Activated CD4-positive, CD25-positive, alpha-beta regulatory T cell treated with anti-CD3 and anti-CD28 coated beads, Interleukin-2, amount 50 U/mL, for 24 hours (primary cell): Measurements from ENCODE around the gene PTGES.
"Not testable (repeated sequence)": the region's sequence is repeated elsewhere in the genome, so short reads cannot be mapped to it uniquely, and the experiment has no call there.

Experiments used
- ATAC-seq, 2 donors: fragments of 150-1000 bp; cut with Tn5 transposase; one replicate each; pipeline ENCODE4 v1.10.0; 2021; ENCODE audit warnings: mild to moderate bottlenecking in 1 of 2, moderate library complexity in 1 of 2

PTGES gene

DNA sequence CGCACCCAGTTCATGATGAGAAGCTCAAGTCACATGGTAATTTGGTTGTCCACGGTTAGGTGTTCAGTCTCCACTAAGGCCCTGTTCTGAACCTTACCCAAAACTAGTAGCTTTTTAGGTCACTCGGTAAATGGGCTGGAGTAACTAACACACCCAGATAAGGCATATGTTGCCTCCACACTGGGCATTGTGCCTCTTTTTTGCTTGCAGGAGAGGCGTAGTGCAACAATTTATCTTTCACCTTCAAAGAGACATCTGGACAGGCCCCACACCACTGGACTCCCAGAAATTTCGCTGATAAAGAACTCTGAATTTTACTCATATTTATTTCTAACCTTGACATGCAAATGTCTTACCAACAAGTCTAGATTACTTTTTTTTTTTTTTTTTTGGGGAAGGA, 16.8 kb upstream of the PTGES start:
- ATAC-seq: no peak

DNA sequence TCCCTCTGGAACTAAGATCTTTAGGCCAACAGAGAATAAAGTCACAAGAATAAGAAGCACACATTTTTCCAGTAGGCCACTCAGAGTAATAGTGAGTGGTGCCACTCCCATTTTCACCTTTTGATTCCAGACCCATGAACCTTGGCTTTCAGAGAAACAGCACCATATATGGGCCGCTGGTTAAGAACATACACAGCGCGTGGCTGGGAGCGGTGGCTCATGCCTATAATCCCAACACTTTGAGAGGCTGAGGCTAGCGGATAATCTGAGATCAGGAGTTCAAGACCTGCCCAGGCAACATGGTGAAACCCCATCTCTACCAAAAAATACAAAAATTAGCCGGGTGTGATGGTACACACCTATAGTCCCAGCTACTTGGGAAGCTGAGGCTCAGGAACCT, 15.6 kb upstream of the PTGES start:
- no peak for ATAC-seq

DNA sequence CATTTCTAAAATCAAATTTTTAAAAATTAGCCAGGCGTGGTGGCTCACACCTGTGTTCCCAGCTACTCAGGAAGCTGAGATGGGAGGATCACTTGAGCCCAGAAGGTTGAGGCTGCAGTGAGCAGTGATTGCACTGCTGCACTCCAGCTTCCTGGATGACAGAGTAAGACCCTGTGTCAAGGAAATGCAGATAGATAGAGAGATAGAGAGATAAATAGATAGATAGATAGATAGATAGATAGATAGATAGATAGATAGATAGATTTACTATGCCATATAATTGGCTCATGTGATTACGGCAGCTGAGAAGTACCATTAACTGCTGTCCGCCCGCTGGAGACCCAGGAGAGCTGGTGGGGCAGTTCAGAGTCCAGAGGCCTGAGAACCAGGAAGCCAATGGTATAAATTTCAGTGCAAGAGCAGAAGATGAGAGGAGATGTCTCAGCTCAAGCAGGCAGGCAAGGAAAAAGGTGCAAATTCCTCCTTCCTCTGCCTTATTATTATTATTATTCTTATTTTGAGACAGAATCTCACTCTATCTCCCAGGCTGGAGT, 13.0 kb upstream of the PTGES start:
- ATAC-seq: no peak

DNA sequence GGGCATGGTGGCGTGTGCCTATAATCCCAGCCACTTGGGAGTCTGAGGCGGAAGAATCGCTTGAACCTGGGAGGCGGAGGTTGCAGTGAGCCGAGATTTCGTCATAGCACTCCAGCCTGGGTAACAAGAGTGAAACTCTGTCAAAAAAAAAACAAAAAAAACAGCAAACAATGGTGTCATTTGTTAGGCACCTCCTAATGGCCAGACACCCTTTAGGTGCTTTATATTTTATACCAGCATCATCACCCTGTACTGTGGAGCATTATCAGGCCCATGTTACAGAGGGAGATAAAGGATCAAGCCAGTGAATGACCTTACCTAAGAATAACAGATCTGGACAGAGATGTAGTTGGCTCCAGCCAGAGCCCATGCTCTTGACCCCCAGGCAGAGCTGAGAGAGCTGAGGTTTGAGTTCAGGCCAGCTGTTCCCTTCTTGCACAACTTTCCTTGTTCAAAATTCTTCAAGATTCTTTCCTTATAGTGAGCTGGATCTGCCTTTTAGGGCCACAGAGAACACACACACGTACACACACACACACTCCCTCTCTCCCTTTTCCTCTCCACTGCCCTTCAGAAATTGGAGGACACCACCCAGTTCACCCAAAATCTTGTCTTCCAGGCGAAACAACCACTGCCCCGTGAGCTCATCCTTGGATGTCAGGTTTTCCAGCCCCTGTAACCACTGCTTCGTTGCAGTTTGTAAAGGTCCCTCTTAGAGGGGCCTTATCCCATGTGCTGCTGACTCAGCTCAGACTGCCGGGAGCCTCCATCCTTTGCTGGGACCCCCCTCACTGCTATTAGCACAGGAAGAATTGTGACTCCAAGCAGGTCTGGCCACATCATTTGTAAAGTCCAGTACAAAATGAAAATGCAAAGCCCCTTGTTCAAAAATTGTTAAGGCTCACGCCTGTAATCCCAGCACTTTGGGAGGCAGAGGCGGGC, 10.4 kb upstream of the PTGES start:
- no peak for ATAC-seq

DNA sequence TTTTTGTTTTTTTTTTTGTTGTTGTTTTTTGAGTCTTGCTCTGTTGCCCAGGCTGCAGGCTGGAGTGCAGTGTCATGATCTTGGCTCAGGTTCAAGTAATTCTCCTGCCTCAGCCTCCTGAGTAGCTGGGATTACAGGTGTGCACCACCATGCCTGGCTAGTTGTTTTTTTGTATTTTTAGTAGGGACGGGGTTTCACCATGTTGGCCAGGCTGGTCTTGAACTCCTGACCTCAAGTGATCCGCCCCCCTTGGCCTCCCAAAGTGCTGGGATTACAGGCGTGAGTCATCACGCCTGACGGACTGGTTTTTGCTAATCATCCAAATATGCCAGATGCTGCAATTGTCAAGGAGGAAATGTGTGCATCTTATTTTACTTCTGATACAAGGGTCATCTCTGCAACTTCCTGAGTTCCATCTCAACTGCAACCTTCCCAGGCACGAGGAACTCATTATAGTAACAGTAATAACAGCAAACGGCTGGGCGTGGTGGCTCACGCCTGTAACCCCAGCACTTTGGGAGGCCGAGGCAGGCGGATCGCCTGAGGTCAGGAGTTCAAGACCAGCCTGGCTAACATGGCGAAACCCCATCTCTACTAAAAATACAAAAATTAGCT, 9.6 kb upstream of the PTGES start:
- ATAC-seq: not testable (repeated sequence)

DNA sequence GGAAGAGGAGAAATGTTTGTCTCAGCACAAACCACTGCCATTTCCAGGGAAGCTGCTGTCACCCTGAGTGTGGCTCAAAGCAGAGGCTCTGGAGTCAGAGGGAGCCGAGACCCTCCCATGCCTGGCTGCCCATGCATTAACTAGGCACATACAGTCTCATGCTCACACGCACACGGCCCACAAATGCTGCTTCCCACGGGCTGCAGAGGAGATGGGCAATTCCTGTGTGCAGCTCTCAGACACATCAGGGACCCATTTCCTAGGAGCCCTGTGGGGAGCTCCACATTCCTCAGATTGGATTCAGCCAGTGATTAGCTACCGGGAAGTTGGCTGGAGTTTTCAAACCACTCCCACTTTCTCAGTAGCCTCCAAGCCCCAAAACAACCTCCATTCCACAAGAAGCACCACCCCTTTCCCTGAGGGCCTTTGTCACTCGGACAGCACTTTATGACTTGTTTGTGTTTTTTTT, 9.1 kb upstream of the PTGES start:
- no peak for ATAC-seq

DNA sequence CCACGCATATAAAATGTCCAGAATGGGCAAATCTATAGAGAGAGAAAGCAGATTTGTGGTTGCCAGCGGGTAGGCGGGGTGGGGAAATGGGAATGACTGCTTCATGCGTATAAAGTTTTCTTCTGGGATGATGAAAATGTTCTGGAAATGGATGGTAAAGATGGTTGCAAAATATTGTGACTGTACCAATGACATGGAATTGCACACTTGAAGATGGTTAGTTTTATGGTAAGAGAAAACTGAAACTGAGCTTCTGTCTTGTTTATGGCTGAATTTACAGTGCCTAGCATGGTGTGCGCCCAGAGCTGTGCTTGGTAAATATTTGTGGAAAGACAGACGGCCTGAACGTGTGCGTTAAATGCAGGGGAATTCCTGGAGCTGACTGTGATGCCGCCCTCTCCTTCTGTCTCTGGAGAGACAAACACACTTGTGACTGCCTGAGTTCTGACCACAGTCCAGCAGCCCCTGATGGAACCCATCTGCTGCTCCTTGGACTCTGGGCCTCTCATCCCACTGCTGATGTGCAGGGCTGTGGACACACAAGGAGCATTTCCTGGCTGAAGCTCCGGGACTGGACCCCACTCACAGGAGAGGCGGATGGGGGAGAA, 8.6 kb upstream of the PTGES start:
- ATAC-seq: no peak

DNA sequence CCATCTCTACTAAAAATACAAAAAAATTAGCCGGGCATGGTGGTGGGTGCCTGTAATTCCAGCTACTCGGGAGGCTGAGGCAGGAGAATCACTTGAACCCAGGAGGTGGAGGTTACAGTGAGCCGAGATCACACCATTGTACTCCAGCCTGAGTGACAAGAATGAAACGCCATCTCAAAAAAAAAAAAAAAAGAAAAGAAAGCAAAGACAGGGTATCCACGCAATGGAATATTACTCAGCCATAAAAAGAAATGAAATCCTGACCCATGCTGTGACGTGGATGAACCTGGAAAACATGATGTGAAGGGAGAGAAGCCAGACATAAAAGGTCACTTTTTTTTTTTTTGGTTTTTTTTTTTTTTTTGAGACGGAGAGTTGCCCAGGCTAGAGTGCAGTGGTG, 7.9 kb upstream of the PTGES start:
- not testable (repeated sequence) for ATAC-seq

DNA sequence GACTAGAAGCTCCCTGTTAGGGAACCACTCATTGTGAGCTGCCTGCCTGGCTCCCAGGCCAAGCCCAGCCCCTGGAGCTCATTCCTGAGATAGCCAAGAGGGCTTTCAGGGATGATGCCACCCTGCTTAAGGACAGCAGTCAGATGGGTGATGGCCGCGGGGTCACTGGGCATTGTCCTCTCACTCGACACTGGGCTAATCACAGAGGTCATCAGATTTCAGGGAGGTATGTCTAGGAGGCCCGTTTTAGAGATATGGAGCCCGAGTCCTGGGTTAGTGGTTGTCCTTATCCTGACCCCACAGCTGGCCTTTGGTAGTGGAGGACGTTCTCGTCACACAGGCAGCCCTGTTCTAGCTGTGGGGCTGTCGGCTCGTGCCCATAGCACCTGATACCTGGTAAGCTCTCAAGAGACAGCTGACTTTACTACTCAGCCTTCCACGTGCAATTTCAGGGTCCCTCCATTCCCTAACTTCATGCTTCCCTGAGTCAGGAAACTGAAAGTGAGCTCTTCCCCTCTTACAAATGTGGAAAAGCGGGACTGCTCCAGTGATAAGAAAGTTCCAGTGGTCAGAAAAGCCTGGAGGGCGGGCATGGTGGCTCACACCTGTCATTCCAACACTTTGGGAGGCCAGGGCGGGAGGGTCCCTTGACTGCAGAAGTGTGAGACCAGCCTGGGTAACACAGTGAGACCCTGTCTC, 7.1 kb upstream of the PTGES start:
- ATAC-seq: no peak

DNA sequence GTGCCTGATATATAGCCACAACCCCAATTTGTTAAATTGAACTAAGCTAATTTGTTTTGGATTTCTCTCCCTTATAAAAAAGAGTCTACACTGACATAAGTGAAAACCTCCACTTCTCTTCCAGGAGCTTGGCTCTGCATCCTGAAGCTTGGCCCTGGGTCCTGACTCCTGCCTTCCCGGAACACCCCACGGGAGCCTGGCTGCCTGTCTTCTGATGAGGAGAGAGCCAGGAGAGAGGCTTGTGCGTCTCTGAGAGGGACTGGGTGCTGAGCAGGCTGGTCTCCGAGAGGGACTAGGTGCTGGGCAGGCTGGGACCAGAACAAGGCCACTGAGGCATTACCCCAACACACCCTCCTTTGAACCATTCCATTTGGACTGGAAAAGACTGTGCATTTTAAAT, 6.5 kb upstream of the PTGES start:
- ATAC-seq: no peak

DNA sequence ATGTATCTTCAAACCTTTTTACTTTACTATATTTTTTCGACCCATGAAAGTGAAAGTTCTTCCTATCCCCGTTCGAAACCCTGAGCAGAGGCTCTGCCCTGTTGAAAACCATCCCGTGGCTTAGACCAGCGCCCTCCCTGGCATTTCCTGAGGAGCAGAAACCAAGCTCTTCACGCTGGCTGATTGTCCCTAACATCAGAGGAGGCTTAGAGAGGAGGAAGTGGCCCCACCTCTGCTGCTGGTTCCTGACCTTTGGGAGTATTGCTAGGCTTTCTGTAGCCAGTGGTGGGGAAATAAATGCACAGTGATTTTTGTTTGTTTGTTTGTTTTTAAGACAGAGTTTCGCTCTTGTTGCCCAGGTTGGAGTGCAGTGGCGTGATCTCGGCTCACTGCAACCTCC, 4.2 kb upstream of the PTGES start:
- ATAC-seq: no peak

DNA sequence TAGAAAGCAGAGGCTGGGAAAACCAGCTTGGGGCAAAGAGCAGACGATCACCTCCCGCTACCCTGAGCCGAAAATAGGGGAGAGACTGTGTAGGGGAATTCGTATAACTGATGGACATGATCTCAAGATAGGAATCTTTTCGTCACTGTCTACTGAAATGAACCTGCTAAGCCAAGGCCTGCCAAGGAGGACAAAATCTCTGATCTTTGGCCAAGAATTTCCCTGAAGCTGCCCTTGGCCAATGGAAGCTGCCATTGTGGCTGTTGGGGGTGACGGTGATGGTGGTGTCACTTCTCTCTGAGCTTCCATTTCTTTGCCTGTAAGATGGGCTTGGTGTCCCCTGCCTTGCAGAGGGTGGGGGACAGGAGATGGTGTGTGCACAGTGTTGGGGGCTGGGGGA, 3.3 kb upstream of the PTGES start:
- ATAC-seq: no peak

DNA sequence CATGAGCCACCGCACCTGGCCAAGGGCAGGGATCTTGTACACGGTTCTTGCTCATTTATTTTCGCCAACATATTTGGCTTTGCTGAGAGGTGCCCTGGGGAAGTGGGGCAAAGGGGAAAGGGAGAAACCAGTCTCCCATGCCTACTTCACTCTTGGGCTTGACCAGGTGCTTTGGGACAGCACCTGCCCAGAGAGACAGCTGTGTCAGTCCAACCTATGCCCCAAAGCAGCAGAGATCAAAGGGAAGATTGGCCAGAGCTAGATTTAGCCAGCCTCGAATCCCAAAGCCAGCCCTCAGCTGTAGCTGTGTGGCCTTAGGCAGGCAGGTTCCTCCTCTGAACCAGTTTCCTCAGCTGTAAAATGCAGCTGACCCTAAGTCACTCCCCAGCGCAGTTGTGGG, 2.3 kb upstream of the PTGES start:
- no peak for ATAC-seq

DNA sequence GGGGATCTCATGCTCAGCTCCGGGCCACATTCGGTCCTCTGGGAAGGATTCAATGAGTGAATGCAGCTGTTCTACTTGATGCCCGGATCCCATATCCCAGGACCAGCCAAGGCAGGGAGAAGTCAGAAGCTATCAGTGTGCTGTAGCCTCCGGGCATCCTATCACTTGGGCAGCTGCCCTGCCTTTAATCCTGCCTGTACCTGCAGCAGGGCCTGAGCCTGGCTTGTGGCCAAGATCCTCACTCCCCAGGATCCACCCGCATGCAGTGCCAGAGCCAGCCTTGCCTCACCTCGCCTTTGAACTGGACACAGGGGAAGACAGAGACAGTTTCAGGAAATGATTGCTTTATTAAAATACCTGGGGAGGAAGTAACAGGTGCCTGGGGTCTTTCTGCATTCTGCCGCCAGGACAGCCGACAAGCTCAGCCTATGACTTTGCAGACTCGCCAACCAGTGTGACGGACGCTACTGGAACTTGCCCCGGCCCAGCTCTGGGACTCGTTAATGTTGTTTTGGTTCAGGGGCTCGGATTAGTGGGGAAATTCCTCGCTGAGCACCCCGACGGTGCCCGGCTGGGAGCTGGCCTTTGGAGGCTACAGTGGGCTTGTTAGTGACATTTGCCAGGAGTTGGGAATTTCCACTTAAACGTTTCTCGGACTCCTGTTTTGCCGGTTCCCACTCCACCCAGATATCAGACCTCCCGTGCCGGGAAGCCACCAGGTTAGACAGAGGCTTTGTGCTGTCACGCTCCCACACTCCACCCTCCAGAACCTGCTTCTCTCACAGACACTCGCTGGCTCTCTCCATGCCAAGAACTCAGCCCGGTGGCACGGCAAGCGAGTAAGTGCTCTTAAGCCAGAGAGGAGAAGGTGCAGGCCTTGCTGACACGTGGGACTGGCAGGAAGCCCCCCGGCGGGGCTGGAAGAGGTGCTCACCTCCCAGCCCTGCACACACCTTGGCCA, 721 bp downstream of the PTGES start:
- ATAC-seq: no peak

DNA sequence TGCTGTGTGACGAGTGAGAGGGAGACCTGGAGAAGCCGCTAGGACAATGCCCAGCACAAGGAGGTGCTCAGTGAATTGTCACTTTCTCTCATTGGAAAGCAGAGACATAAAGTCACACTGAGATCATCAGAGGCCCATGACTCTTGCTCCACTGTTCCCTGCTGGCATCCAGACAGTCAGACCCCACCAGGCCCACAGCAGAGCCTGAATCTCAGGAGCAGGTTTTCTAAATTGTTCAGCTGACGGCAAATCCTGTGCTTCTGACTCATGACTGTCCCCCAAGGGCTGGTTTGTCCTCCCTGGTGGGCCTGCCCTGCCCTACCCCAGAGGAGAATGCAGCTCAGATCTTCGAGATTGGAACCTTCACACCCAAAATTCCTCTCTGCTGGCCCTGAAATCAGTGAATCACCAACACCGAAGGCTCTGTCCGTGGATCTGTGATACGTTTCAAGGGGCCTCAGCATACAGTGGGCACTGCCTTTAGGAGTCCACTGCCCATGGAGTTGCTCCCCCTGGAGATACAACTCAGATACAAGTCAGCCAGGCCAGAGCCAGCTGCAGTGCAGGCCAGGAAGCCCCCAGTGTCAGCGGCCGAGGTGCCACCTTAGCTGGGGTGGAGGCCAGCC, 2.7 kb downstream of the PTGES start:
- ATAC-seq: no peak

DNA sequence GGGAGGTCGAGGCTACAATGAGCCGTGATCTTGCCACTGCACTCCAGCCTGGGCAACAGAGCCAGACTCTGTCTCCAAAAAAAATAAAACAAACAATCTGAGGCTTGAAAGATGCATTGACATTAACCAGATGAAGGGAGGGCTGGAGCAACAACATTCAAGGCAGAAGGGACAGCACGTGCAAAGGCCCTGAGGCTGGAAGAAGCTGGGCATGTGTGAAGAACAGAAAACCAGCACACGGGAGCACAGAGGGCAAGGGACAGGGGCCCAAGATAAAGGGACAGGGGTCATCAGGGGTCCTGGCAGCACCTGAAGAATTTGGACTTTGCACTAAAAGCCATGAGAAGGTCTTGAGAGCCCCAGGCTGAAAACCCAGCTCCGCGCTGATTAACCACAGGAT, 3.3 kb downstream of the PTGES start:
- no peak for ATAC-seq

DNA sequence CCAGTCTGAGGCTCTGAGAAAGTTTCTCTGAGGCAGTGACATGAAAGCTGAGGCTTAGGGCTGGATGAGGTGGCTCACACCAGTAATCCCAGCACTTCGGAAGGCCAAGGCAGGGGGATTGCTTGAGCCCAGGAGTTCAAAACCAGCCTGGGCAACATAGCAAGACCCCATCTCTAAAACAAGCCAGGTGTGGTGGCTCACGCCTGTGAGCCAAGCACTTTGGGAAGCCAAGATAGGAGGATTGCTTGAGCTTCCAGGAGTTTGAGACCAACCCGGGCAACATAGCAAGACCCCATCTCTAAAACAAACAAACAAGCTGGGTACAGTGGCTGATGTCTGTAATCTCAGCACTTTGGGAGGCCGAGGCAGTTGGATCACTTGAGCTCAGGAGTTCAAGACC, 3.8 kb downstream of the PTGES start:
- ATAC-seq: not testable (repeated sequence)

DNA sequence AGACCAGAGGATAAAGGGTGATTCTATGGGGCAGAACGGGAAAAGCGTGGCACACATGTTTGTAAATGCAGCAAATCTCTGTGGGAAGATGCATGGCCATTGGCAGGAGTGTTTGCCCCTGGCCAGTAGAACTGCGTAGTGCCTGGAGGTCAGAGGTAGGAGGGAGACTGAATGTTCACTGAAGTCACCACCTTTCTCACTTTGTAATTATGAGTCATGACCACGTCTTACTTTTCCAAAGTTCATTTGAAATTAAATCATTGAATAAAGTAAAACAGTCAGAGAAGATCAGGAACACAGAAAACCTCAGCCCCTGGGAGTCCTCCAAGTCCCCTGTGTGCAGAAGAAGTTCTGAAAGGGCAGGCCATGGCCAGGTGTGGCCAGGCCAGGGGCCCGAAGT, 4.6 kb downstream of the PTGES start:
- ATAC-seq: no peak

DNA sequence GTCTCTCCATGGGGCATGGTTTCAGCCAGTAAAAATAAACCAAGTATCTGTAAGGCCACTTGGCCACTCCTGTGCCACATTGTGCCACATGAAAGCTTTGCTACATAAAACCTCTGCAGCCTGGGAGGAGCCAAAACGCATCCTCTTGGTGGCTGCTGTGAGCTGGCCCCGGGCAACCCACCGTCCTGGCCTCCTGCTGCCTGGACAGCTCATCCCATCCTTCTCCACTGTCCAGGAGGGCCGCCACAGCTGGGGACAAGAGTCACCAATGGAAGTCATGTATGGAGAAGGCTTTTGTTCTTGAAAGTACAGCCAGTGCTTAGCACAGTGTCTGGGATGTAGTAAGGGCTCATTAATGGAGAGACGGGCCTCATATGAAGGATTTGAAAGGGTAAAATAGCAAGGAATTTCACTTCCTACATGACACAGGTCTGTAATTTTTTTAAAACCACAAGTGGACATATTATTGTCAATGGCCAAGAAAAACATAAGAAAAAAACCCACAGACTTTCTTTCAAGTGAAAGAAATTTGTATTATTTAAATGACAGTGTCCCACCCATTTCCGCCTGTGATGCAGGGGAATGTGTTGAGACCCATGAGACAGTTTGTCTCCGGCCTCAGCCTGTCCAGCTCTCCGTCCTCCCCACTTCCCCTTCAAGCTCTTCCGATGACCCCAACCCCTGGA, 6.6 kb downstream of the PTGES start:
- ATAC-seq: no peak

DNA sequence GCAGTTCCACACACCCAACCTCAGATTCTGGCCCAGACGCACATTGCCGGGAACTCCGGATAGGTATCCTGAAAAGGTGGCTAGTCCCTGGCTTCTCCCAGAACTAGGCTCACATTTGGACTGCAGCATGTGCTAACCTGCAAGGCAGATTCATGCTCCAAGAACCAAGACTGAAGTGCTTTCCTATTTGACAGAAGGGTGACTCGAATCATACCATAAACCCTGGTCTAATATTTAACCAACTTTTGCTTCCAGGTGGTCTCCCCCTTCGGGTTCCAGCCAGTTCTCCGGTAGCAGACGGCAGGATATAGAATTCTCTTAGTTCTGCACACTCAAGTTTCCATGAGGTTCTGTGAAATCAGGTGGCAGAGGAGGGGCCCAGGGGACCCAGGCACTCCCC, 7.6 kb downstream of the PTGES start:
- ATAC-seq: no peak
